Left ventricle myocardium superior (tissue), 1 donor: ENCODE measurements around the gene SLC22A17. TPM values are rescaled to one million over a fixed set of nuclear protein-coding genes. Genes with fewer than 3 reads are reported as not detected.

ENCODE experiments used
- ATAC-seq: fragments of 200-7000 bp; cut with Tn5 transposase; one replicate; pipeline ENCODE4 v1.9.1; 2020; ENCODE audit warnings: mild to moderate bottlenecking, moderate library complexity
- DNase-seq: peaks from one replicate; pipeline ENCODE4 v3.0.0-alpha.2; 2020
- intact Hi-C: fragments of 100-400 bp; cut with micrococcal nuclease; formaldehyde crosslinking; loops from one replicate; pipeline ENCODE4 v1.11.0; 2022
- total RNA-seq: library from RNA; stranded (reverse); fragmentation: NEBNext Ultra II Directional; extraction: Animal tissue kit (Norgen Biotek cat#: 25700); gene quantifications from one replicate; pipeline ENCODE4 v1.2.1, GENCODE V29; 2021
- donor health status: DM: no; HTN: yes; CAD: no; lungs with severe emphysema.

The SLC22A17 gene
- total RNA-seq, 1 donor from 2014 or later, result 10.7 TPM

GRCh38 chr14:23382731-23383440 lies 30.2 kb upstream of the SLC22A17 start:
- intact Hi-C loops, result no loop called here
- ATAC-seq, result no peak
- DNase-seq, result no peak

- DNase-seq (no peak), ATAC-seq (no peak)
- intact Hi-C loops, result no loop called here
Observed at GRCh38 chr14:23382276-23382675, 29.6 kb upstream of the SLC22A17 start.

GRCh38 chr14:23381871-23382270 lies 29.2 kb upstream of the SLC22A17 start:
- no peak for ATAC-seq
- intact Hi-C loops, result no loop called here
- no peak for DNase-seq

GRCh38 chr14:23380976-23381375 lies 28.3 kb upstream of the SLC22A17 start:
- DNase-seq, result no peak

GRCh38 chr14:23380197-23380914 lies 27.7 kb upstream of the SLC22A17 start:
- DNase-seq, result no peak
- ATAC-seq, result peak; percentile 13
- intact Hi-C loops, result no loop called here

More at GRCh38 chr14:23380976-23381375, 28.3 kb upstream of the SLC22A17 start:
- intact Hi-C loops, result no loop called here
- no peak for ATAC-seq

- intact Hi-C loops, result no loop called here
- ATAC-seq (peak; percentile 52), DNase-seq (peak; percentile 84)
Observed at GRCh38 chr14:23379366-23380196, 26.9 kb upstream of the SLC22A17 start.

GRCh38 chr14:23378612-23379220 lies 26.0 kb upstream of the SLC22A17 start:
- intact Hi-C loops, result no loop called here
- ATAC-seq (peak; percentile 7), DNase-seq (peak; percentile 62)

GRCh38 chr14:23377573-23378563 lies 25.2 kb upstream of the SLC22A17 start:
- ATAC-seq (no peak), DNase-seq (no peak)
- intact Hi-C loops, result no loop called here

GRCh38 chr14:23377198-23377550 lies 24.5 kb upstream of the SLC22A17 start:
- DNase-seq (no peak), ATAC-seq (no peak)
- intact Hi-C loops, result no loop called here

- intact Hi-C loops, result no loop called here
Observed at GRCh38 chr14:23376482-23377197, 24.0 kb upstream of the SLC22A17 start, which contains the start of gene CMTM5. TSS of gene CMTM5 (plus strand) at chr14:23377046. CDS start at chr14:23377252, 206 bp downstream.

GRCh38 chr14:23375527-23376251 lies 23.0 kb upstream of the SLC22A17 start:
- DNase-seq, result no peak
- intact Hi-C loops, result no loop called here

More at GRCh38 chr14:23376482-23377197, 24.0 kb upstream of the SLC22A17 start, which contains the start of gene CMTM5:
- ATAC-seq (peak; percentile 21), DNase-seq (peak; percentile 63)

GRCh38 chr14:23373041-23373440 lies 20.4 kb upstream of the SLC22A17 start:
- DNase-seq, result no peak
- intact Hi-C loops, result no loop called here
- no peak for ATAC-seq

More at GRCh38 chr14:23375527-23376251, 23.0 kb upstream of the SLC22A17 start:
- no peak for ATAC-seq

GRCh38 chr14:23372509-23372908 lies 19.8 kb upstream of the SLC22A17 start, which contains the start of gene IL25:
TSS of gene IL25 (plus strand) at chr14:23372809.
- ATAC-seq, result no peak
- intact Hi-C loops, result no loop called here
- no peak for DNase-seq

GRCh38 chr14:23371865-23372264 lies 19.2 kb upstream of the SLC22A17 start:
- intact Hi-C loops, result no loop called here
- ATAC-seq, result no peak

GRCh38 chr14:23370221-23370620 lies 17.5 kb upstream of the SLC22A17 start:
- intact Hi-C loops, result no loop called here
- ATAC-seq (no peak), DNase-seq (no peak)

More at GRCh38 chr14:23371865-23372264, 19.2 kb upstream of the SLC22A17 start:
- no peak for DNase-seq

- ATAC-seq, result peak; percentile 70
Observed at GRCh38 chr14:23366426-23366921, 13.8 kb upstream of the SLC22A17 start.

More at GRCh38 chr14:23366426-23366921, 13.8 kb upstream of the SLC22A17 start:
- peak; percentile 83 for DNase-seq
- intact Hi-C loops, result no loop called here
